Smooth muscle cell (in vitro differentiated cells): Measurements from ENCODE around the gene CAPN10. TPM values are rescaled to one million over a fixed set of nuclear protein-coding genes. Genes with fewer than 3 reads are reported as not detected.

Source experiments
- DNase-seq: peaks from one replicate; lab custom pipeline; 2025; ENCODE audit not compliant: unreplicated experiment; lab: John Stamatoyannopoulos, UW
- H2AFZ ChIP-seq: fragments of 200-600 bp; sonication (generic); 2 replicates; pipeline ENCODE4 v1.6.0; 2016; ENCODE audit warnings: antibody characterized with exemption, low read depth, mild to moderate bottlenecking
- H3F3A ChIP-seq: fragments of 200-600 bp; sonication (generic); 2 replicates; pipeline ENCODE4 v1.6.0; 2017; ENCODE audit warnings: antibody characterized with exemption, low read depth
- H3K27ac ChIP-seq: fragments of 200-600 bp; sonication (generic); 2 replicates; pipeline ENCODE4 v1.5.1; 2016; ENCODE audit warnings: low read depth, mild to moderate bottlenecking
- H3K27me3 ChIP-seq: fragments of 200-600 bp; sonication (generic); 2 replicates; pipeline ENCODE4 v1.6.1; 2016; ENCODE audit warnings: low read depth, mild to moderate bottlenecking
- H3K36me3 ChIP-seq: fragments of 200-600 bp; sonication (generic); 2 replicates; pipeline ENCODE4 v1.5.1; 2016; ENCODE audit warnings: low read depth
- H3K4me1 ChIP-seq: fragments of 200-600 bp; sonication (generic); 2 replicates; pipeline ENCODE4 v1.5.1; 2016; ENCODE audit warnings: low read depth
- H3K4me2 ChIP-seq: fragments of 200-600 bp; sonication (generic); 2 replicates; pipeline ENCODE4 v1.6.0; 2016; ENCODE audit warnings: mild to moderate bottlenecking
- H3K4me3 ChIP-seq: fragments of 200-600 bp; sonication (generic); 2 replicates; pipeline ENCODE4 v1.5.1; 2016; ENCODE audit warnings: mild to moderate bottlenecking
- H3K79me2 ChIP-seq: fragments of 200-600 bp; sonication (generic); 2 replicates; pipeline ENCODE4 v1.6.0; 2016; ENCODE audit warnings: low read depth, mild to moderate bottlenecking
- H3K9ac ChIP-seq: fragments of 200-600 bp; sonication (generic); 2 replicates; pipeline ENCODE4 v1.6.0; 2016; ENCODE audit warnings: low read depth
- H3K9me3 ChIP-seq: fragments of 200-600 bp; sonication (generic); replicated peaks from 2 replicates; pipeline ENCODE4 v1.5.1; 2016; ENCODE audit warnings: low read depth
- H4K20me1 ChIP-seq: fragments of 200-600 bp; sonication (generic); 2 replicates; pipeline ENCODE4 v1.6.0; 2016; ENCODE audit warnings: low read depth
- CTCF ChIP-seq: fragments of 200-600 bp; sonication (generic); IDR thresholded peaks from 2 replicates; pipeline ENCODE4 v1.5.1; 2017; ENCODE audit warnings: borderline replicate concordance, mild to moderate bottlenecking, antibody characterized with exemption; ENCODE audit not compliant: insufficient read depth, poor library complexity, severe bottlenecking
- WGBS: methylation state at CpG from one replicate; pipeline ENCODE4 v1.1.7; 2016; ENCODE audit warnings: low lambda C conversion rate; 5-methylcytosine and 5-hydroxymethylcytosine counted together
- polyA plus RNA-seq: library from polyadenylated mRNA; unstranded; fragments of >200 nt; fragmentation: Nextera tagmentation; extraction: Ambion mirVana; gene quantifications from 2 replicates; pipeline ENCODE4 v1.2.1, GENCODE V29; 2016
- total RNA-seq: library from RNA; depleted of rRNA; stranded (reverse); fragments of >200 nt; gene quantifications from 2 replicates; pipeline ENCODE4 v1.2.3, GENCODE V29; 2014

The CAPN10 gene
- total and polyA plus RNA-seq, 2 experiments from 2014 or later = 6.6 to 17.0 TPM

DNA sequence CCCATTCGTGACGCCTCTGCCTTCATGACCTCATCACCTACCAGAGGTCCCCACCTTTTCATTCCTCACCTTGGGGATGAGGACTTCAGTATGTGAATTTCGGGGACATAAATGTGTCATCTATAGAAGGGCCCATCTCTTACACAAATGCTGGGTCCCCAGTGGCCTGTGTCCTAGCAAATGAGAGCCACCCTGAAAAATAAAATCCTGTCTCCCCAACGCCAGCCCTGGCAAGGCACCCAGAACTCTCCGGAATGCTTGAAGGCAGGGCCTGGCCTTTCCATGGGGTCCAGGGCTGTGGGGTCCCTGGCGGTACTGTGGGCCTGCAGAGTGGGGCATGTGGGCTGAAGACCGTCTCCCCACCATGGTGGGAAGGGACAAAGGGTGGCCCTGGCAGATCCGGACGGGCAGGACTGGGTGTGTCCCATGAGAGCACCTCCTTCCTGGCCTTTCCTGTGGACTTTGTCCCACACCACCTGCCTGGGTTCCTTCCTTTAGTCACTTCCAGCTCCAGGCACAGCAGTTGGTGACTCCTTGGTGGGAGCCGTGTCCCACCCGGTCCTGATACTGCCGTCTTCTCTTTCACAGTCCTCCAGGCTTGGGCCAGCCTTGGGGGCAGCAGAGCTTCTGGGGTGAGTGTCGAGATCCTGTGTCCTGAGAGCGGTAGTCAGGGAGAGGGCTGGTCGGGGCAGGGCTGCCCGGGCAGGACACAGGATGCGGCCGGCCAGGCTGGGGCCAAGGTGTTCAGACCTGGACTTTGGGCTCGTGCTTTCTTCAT, 18.6 kb downstream of the CAPN10 start:
- DNase-seq = no peak
- H4K20me1 ChIP-seq = no peaks in the 10 kb centered on the region
- no peaks in the 10 kb centered on the region for H3K36me3 ChIP-seq
- no peak for TF ChIP-seq CTCF
- H3K4me1 ChIP-seq = no peaks in the 10 kb centered on the region
- H2AFZ ChIP-seq = no peak overlapping the region
- H3K4me2 ChIP-seq = no peak overlapping the region
- H3K27me3 ChIP-seq = no peaks in the 10 kb centered on the region
- no peak overlapping the region for H3K27ac ChIP-seq
- no peak overlapping the region for H3K9ac ChIP-seq
- WGBS = 92% methylated on average over 19 of the region's 19 CpGs
- no peaks in the 10 kb centered on the region for H3F3A ChIP-seq
- H3K79me2 ChIP-seq = no peaks in the 10 kb centered on the region
- H3K9me3 ChIP-seq = no peaks in the 10 kb centered on the region
- H3K4me3 ChIP-seq = no peak overlapping the region

GRCh38 chr2:240605867-240606743, 19.6 kb downstream of the CAPN10 start:
- 91% methylated on average over 12 of the region's 12 CpGs for WGBS
- Histone ChIP-seq H3K4me1 (no peaks in the 10 kb centered on the region), H3F3A (no peaks in the 10 kb centered on the region), H3K36me3 (no peaks in the 10 kb centered on the region), H3K27ac (no peak overlapping the region), H3K9me3 (no peaks in the 10 kb centered on the region), H3K27me3 (no peaks in the 10 kb centered on the region), H3K9ac (no peak overlapping the region), H3K79me2 (no peaks in the 10 kb centered on the region), H3K4me3 (no peak overlapping the region), H3K4me2 (no peak overlapping the region), H2AFZ (no peak overlapping the region), H4K20me1 (no peaks in the 10 kb centered on the region)
- no peak for TF ChIP-seq CTCF
- DNase-seq = no peak

DNA sequence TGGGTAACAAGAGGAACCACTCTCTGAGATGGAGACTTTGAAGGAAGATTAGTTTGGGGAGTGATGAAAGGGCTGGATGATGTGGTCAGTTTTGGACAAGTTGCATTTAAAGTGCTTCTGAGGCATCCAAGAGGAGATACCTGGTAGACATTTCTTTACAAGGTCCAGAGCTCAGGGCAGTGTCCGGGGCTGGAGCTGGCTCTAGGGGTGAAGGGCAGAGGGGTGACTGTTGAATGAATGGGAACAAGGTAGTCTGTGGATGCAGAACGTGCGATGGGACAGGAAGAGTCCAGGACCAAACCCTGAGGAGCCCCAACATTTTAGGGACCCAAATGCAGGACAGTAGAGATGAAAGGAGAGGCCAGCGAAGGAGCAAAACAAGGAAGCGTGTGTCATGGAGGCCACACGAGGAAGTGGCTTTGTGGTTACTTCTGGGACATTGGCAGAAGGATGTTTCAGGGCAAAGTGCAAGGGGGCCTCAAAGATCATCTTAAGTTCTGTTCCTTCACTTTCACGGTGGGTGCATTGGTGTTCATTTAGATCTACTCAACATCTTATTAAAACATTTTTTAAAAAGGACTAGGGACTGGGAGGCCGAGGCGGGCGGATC, 25.2 kb downstream of the CAPN10 start:
- H3K9me3 ChIP-seq = no peaks in the 10 kb centered on the region
- H4K20me1 ChIP-seq = no peaks in the 10 kb centered on the region
- no peaks in the 10 kb centered on the region for H3K27me3 ChIP-seq
- no peak overlapping the region for H3K27ac ChIP-seq
- no peaks in the 10 kb centered on the region for H3K4me1 ChIP-seq
- no peaks in the 10 kb centered on the region for H3F3A ChIP-seq
- H3K36me3 ChIP-seq = no peaks in the 10 kb centered on the region
- H3K9ac ChIP-seq = no peak overlapping the region
- no peaks in the 10 kb centered on the region for H3K79me2 ChIP-seq
- no peak overlapping the region for H3K4me2 ChIP-seq
- 94% methylated on average over 10 of the region's 10 CpGs for WGBS
- no peak overlapping the region for H2AFZ ChIP-seq
- TF ChIP-seq CTCF = no peak
- DNase-seq = no peak
- no peak overlapping the region for H3K4me3 ChIP-seq
